ENCODE results near the gene KLHL6. TPM values are rescaled to one million over a fixed set of nuclear protein-coding genes. Genes with fewer than 3 reads are reported as not detected.

The KLHL6 gene
- total and polyA plus RNA-seq, 2 of the 8 experiments (the other 6 are each of a cell fraction or from before 2014, with no cell fraction given), result 0.05 TPM; not detected in 1

DNA sequence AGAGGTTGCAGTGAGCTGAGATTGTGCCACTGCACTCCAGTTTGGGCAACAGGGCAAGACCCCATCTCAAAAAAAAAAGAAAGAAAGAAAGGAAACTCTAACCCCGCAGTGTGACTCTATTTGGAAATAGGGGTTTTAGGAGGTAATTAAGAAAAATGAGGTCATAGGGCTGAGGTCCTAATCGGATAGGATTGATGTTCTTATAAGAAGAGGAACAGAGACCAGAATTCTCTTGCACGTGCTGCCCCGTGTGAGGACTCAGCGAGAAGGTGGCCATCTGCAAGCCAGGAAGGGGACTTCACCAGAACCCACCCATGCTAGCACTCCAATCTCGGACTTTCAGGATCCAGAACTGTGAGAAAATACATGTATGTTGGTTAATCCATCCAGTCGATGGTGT is 25.8 kb downstream of the KLHL6 start (continued):
- TF ChIP-seq USF2 (IDR thresholded peaks at IDR 0.05; ENCODE audit: low read length), result no peak
- no peak for TF ChIP-seq TAF7 (optimal IDR thresholded peaks at IDR 0.05; ENCODE audit: borderline replicate concordance, low read depth, low read length)
- no peak for TF ChIP-seq CHD2 (IDR thresholded peaks at IDR 0.05; ENCODE audit: low read length)
- no peak for TF ChIP-seq CBX5 (IDR thresholded peaks at IDR 0.05; ENCODE audit: low read depth, low read length)
- TF ChIP-seq YY1 (IDR thresholded peaks at IDR 0.05; ENCODE audit: low read depth, low read length), result no peak
- no peak for TF ChIP-seq SP1 (IDR thresholded peaks at IDR 0.05; ENCODE audit: low read depth, low read length)
- TF ChIP-seq CEBPB (IDR thresholded peaks at IDR 0.05; ENCODE audit: low read depth, low read length), result no peak
